Endothelial cell (in vitro differentiated cells): ENCODE data around the gene MAPK11. TPM values are rescaled to one million over a fixed set of nuclear protein-coding genes. Genes with fewer than 3 reads are reported as not detected.

ENCODE experiments used
- DNase-seq: peaks from one replicate; pipeline ENCODE4 v3.0.0; 2021; ENCODE audit warnings: low spot score
- H3K27ac Mint-ChIP-seq: one replicate; pipeline ENCODE4 v1.8.0; 2021; ENCODE audit warnings: mixed read lengths, inconsistent platforms; ENCODE audit not compliant: unreplicated experiment
- H3K27me3 Mint-ChIP-seq: one replicate; pipeline ENCODE4 v1.8.0; 2021; ENCODE audit warnings: mild to moderate bottlenecking, moderate library complexity, mixed read lengths, inconsistent platforms; ENCODE audit not compliant: unreplicated experiment
- H3K36me3 Mint-ChIP-seq: one replicate; pipeline ENCODE4 v1.8.0; 2021; ENCODE audit warnings: mild to moderate bottlenecking, low read depth, mixed read lengths, inconsistent platforms; ENCODE audit not compliant: unreplicated experiment
- H3K4me1 Mint-ChIP-seq: one replicate; pipeline ENCODE4 v1.8.0; 2021; ENCODE audit warnings: mild to moderate bottlenecking, mixed read lengths, inconsistent platforms; ENCODE audit not compliant: unreplicated experiment
- H3K4me3 Mint-ChIP-seq: one replicate; pipeline ENCODE4 v1.8.0; 2021; ENCODE audit warnings: mild to moderate bottlenecking, mixed read lengths, inconsistent platforms; ENCODE audit not compliant: unreplicated experiment
- H3K9me3 Mint-ChIP-seq: one replicate; pipeline ENCODE4 v1.8.0; 2021; ENCODE audit warnings: mixed read lengths, inconsistent platforms; ENCODE audit not compliant: unreplicated experiment
- CTCF ChIP-seq: fragments of 200-600 bp; sonication (generic); IDR thresholded peaks from one replicate; pipeline ENCODE4 v1.5.0; 2021; ENCODE audit warnings: antibody characterized with exemption; ENCODE audit not compliant: unreplicated experiment
- total RNA-seq: library from RNA; stranded (reverse); fragmentation: NEBNext Ultra II Directional; extraction: Animal tissue kit (Norgen Biotek cat#: 25700); gene quantifications from one replicate; pipeline ENCODE4 v1.2.1, GENCODE V29; 2021; ENCODE audit not compliant: unreplicated experiment

MAPK11 gene
- total RNA-seq, 1 donor from 2014 or later: 62.4 TPM

DNA sequence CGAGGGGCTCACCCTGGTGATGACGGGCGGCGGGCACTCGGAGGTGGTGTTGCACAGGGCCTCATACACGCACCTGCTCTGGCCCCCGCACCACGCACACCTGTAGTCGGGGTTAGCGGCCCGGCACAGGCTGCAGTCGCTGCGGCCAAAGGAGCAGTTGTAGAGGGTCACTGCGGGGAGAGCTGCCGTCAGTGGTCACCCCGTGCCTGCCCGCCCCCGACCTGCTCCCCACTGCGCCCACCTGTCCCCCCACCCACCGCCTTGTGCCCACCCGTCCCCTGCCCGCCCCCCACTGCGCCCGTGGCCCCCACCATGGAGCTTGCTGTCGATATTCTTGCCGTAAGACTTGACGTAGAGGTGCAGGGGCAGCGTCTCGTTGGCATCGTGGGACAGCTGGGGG lies 13.6 kb upstream of the MAPK11 start:
- H3K9me3 Mint-ChIP-seq: no peaks in the 10 kb centered on the region
- peaks cover 6% of the 10 kb centered on the region for H3K27me3 Mint-ChIP-seq
- no peak overlapping the region for H3K4me3 Mint-ChIP-seq
- no peaks in the 10 kb centered on the region for H3K36me3 Mint-ChIP-seq
- no peak overlapping the region for H3K27ac Mint-ChIP-seq
- no peak for TF ChIP-seq CTCF
- no peak for DNase-seq
- no peaks in the 10 kb centered on the region for H3K4me1 Mint-ChIP-seq

DNA sequence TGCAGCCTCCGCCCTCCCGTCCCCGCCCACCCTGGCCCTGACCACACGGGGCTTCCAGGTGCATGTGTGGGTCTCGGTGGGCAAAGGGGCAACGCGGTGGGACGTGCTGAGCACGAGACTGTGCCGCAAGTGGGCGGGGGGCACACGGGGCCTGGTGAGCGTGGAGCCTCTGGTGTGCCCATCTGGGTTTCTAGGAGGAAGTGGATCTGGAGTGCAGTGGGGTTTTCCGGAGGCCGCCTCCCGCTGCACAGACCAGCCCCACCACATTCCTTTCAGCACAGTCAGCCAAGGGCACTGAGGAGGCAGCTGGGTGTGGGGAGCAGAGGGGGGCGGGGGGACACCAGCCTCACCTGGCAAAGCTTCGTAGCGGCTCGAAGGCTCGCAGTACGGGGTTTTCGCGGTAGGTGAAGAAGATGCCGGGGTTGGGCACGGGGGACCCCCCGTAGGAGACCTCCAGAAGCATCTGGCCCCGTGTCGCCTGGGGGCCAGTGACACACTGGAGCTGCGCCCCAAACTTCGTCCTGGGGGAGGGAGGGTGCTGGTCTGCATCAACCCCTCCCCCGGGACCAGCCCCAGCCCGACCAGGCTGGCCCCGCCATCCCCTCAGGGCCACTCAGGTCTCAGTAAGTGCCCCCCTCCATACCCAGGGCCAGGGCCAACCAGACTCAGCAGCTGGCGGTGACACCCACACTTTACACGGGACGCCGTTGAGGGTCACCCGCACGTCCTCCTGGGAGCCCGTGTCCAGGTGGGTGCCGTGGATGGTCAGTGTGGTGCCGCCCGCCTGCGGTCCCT lies 12.4 kb upstream of the MAPK11 start:
- no peaks in the 10 kb centered on the region for H3K4me1 Mint-ChIP-seq
- H3K36me3 Mint-ChIP-seq: no peaks in the 10 kb centered on the region
- no peak for DNase-seq
- H3K27me3 Mint-ChIP-seq: peaks cover 5% of the 10 kb centered on the region
- TF ChIP-seq CTCF: no peak
- H3K9me3 Mint-ChIP-seq: no peaks in the 10 kb centered on the region
- H3K4me3 Mint-ChIP-seq: no peak overlapping the region
- H3K27ac Mint-ChIP-seq: no peak overlapping the region

GRCh38 chr22:50281957-50282356 lies 11.8 kb upstream of the MAPK11 start:
- no peak for DNase-seq
- H3K4me1 Mint-ChIP-seq: no peaks in the 10 kb centered on the region
- no peak for TF ChIP-seq CTCF
- H3K27ac Mint-ChIP-seq: no peak overlapping the region
- no peak overlapping the region for H3K4me3 Mint-ChIP-seq
- H3K9me3 Mint-ChIP-seq: no peaks in the 10 kb centered on the region
- no peaks in the 10 kb centered on the region for H3K36me3 Mint-ChIP-seq
- peaks cover 11% of the 10 kb centered on the region for H3K27me3 Mint-ChIP-seq

- no peak for TF ChIP-seq CTCF
- DNase-seq: no peak
- H3K27ac Mint-ChIP-seq: no peak overlapping the region
- H3K36me3 Mint-ChIP-seq: no peaks in the 10 kb centered on the region
- no peaks in the 10 kb centered on the region for H3K9me3 Mint-ChIP-seq
- no peaks in the 10 kb centered on the region for H3K4me1 Mint-ChIP-seq
- H3K27me3 Mint-ChIP-seq: peaks cover 13% of the 10 kb centered on the region
- no peak overlapping the region for H3K4me3 Mint-ChIP-seq
Observed at GRCh38 chr22:50281384-50281760, 11.2 kb upstream of the MAPK11 start.

GRCh38 chr22:50280708-50281383 lies 10.7 kb upstream of the MAPK11 start:
- no peak for DNase-seq
- no peak overlapping the region for H3K4me3 Mint-ChIP-seq
- H3K4me1 Mint-ChIP-seq: no peaks in the 10 kb centered on the region
- H3K27ac Mint-ChIP-seq: no peak overlapping the region
- no peaks in the 10 kb centered on the region for H3K9me3 Mint-ChIP-seq
- peaks cover under 1% of the 10 kb centered on the region for H3K36me3 Mint-ChIP-seq
- peaks cover 10% of the 10 kb centered on the region for H3K27me3 Mint-ChIP-seq
- TF ChIP-seq CTCF: no peak
